GM12892 (cell line): ENCODE measurements around the gene KIRREL1.

ENCODE experiments used
- POLR2A ChIP-seq: IDR thresholded peaks from 2 replicates; pipeline ENCODE4 v1.6.1; 2011; ENCODE audit warnings: low read depth, low read length, control low read depth
- POLR2AphosphoS5 ChIP-seq: IDR thresholded peaks from 2 replicates; pipeline ENCODE4 v1.6.1; 2011; ENCODE audit warnings: low read depth, low read length, control low read depth
- TAF1 ChIP-seq: IDR thresholded peaks from 2 replicates; pipeline ENCODE4 v1.6.1; 2011; ENCODE audit warnings: low read depth, mild to moderate bottlenecking, control low read depth, low read length, borderline replicate concordance

GRCh38 chr1:158076441-158076840, 83.0 kb downstream of the KIRREL1 start:
- TF ChIP-seq POLR2AphosphoS5 = no peak
- TF ChIP-seq POLR2A = no peak
- no peak for TF ChIP-seq TAF1
